K562 (cell line): ENCODE data around the gene ADAMTS14. TPM values are rescaled to one million over a fixed set of nuclear protein-coding genes. Genes with fewer than 3 reads are reported as not detected.

ENCODE experiments used
- BRD9 ChIP-seq: fragments of 450-650 bp; IDR thresholded peaks from 2 replicates; pipeline ENCODE4 v1.6.1; 2018; ENCODE audit warnings: low read depth; ENCODE audit not compliant: partially characterized antibody
- CEBPB ChIP-seq: fragments of 450-650 bp; IDR thresholded peaks from 2 replicates; pipeline ENCODE4 v1.6.1; 2016; ENCODE audit warnings: missing genetic modification characterization, missing compliant biosample characterization
- NCOA1 ChIP-seq: fragments of 450-650 bp; IDR thresholded peaks from 2 replicates; pipeline ENCODE4 v1.6.1; 2016; ENCODE audit warnings: low read depth
- NCOR1 ChIP-seq: fragments of 450-650 bp; IDR thresholded peaks from 2 replicates; pipeline ENCODE4 v1.6.1; 2016; ENCODE audit warnings: mild to moderate bottlenecking, moderate library complexity
- SETDB1 ChIP-seq: IDR thresholded peaks from one replicate; pipeline ENCODE4 v1.6.1; 2012; ENCODE audit warnings: low read length, control low read depth, inconsistent platforms
- SIRT6 ChIP-seq: IDR thresholded peaks from one replicate; pipeline ENCODE4 v1.6.1; 2012; ENCODE audit warnings: low read depth, mild to moderate bottlenecking, control low read depth, inconsistent platforms, low read length, moderate library complexity
- polyA plus RNA-seq, 8 experiments: library from polyadenylated mRNA; depleted of rRNA in 4 of 8; stranded (reverse) in 5 of 8; unstranded in 3 of 8; fragments of >200 nt; fragmentation: Nextera tagmentation in 2 of 8; fragmentation: Illumina TruSeq in 1 of 8; extraction: Ambion mirVana in 2 of 8; extraction: Trizol in 1 of 8; gene quantifications; 2 replicates each; pipeline versions ENCODE4 v1.2.1 to v1.2.3, GENCODE V29; 2011 to 2014; ENCODE audit warnings: inconsistent platforms in 1 of 8, missing spikeins in 1 of 8
- total RNA-seq, 7 experiments: library from RNA; depleted of rRNA in 6 of 7; stranded (reverse); fragments of >200 nt in 6 of 7; fragmentation: Illumina TruSeq in 2 of 7; extraction: Trizol in 2 of 7; gene quantifications; 2 replicates each; pipeline versions ENCODE4 v1.2.1 to v1.2.3, GENCODE V29; 2011 to 2021; ENCODE audit warnings: low replicate concordance in 1 of 7
- TF ChIP-seq, protein P1 (sequence below): sonication (generic); formaldehyde crosslinking; IDR thresholded peaks from 2 replicates; pipeline ENCODE4 v1.8.0; 2022; ENCODE audit warnings: missing genetic modification reagents, mild to moderate bottlenecking, borderline replicate concordance
- TF ChIP-seq, protein P2 (sequence below), 2 experiments: fragments of 450-650 bp; conservative IDR thresholded peaks; 2 replicates each; pipeline ENCODE4 v1.6.1; 2017; ENCODE audit warnings: mild to moderate bottlenecking in 2 of 2, moderate library complexity in 2 of 2
- TF ChIP-seq, protein P3 (sequence below): fragments of 250-450 bp; sonication (Bioruptor Pico); IDR thresholded peaks from 2 replicates; pipeline ENCODE4 v1.8.0; 2022; ENCODE audit warnings: moderate library complexity, mild to moderate bottlenecking, inconsistent platforms
- TF ChIP-seq, protein P4 (sequence below), 2 experiments: fragments of 450-650 bp; IDR thresholded peaks; 2 replicates each; pipeline ENCODE4 v1.6.1; 2016; ENCODE audit warnings: mild to moderate bottlenecking in 2 of 2, borderline replicate concordance in 1 of 2, low read depth in 1 of 2, moderate library complexity in 1 of 2
- TF ChIP-seq, protein P5 (sequence below): fragments of 450-650 bp; IDR thresholded peaks from 2 replicates; pipeline ENCODE4 v1.6.1; 2016; ENCODE audit warnings: missing biosample characterization, missing genetic modification characterization
- TF ChIP-seq, protein P6 (sequence below): sonication (generic); formaldehyde crosslinking; IDR thresholded peaks from 2 replicates; pipeline ENCODE4 v1.8.1; 2023; ENCODE audit warnings: mild to moderate bottlenecking, missing genetic modification reagents

The ADAMTS14 gene
- total and polyA plus RNA-seq, 9 of the 15 experiments (the other 6 are each of a cell fraction or from before 2014, with no cell fraction given) = 0.04 to 37.4 (median 15.9) TPM

DNA sequence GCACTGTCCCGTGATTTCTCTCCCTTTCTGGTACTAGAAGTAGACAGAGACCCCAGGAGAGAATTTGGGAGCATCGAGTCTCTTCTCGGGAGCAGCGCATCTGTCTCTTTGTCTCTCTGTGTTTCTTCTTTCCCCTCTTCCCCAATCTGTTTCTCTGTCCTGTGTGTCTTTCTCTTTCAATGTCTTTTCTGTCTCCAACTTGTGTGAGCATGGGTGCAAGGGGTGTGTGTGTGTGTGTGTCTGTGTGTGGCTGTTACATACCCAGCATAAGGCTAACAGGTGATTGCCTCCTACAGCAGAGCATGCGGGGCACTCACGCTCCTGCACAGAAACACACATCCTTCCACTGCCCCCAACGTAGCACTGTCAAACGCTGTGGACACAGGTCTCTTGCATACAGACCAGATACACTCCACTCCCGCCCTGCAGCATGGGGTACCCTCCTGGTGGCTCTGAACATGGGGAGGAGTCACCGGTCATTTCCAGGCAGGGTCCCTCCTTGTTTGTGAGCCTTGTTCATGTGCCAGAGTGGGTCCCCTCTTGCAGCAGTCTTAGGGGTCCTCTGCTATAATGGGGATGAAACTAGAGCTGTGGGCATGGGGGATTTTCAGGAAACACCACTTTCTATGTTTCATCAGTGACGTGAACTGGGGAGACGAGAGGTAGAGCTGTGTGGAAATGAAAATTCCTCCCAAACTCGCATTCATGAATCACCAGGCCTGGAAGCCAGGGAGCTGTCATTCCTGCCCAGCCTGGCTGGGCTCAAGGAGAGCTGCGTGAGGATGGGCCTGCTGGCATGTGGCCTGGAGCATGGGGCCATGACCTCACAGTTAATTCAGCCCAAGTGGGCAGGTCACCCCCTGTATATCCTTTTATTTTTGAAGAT, 980 bp downstream of the ADAMTS14 start (continued):
- TF ChIP-seq, protein P1, sequence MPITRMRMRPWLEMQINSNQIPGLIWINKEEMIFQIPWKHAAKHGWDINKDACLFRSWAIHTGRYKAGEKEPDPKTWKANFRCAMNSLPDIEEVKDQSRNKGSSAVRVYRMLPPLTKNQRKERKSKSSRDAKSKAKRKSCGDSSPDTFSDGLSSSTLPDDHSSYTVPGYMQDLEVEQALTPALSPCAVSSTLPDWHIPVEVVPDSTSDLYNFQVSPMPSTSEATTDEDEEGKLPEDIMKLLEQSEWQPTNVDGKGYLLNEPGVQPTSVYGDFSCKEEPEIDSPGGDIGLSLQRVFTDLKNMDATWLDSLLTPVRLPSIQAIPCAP (CRISPR knock-in tag) = no peak
- TF ChIP-seq, protein P2, sequence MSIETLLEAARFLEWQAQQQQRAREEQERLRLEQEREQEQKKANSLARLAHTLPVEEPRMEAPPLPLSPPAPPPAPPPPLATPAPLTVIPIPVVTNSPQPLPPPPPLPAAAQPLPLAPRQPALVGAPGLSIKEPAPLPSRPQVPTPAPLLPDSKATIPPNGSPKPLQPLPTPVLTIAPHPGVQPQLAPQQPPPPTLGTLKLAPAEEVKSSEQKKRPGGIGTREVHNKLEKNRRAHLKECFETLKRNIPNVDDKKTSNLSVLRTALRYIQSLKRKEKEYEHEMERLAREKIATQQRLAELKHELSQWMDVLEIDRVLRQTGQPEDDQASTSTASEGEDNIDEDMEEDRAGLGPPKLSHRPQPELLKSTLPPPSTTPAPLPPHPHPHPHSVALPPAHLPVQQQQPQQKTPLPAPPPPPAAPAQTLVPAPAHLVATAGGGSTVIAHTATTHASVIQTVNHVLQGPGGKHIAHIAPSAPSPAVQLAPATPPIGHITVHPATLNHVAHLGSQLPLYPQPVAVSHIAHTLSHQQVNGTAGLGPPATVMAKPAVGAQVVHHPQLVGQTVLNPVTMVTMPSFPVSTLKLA (conservative IDR thresholded peaks at IDR 0.05) = no peak
- TF ChIP-seq CEBPB (tag) = no peak
- peak; percentile 14; the same call in 1 of the 2 replicates for TF ChIP-seq NCOA1
- TF ChIP-seq, protein P3, sequence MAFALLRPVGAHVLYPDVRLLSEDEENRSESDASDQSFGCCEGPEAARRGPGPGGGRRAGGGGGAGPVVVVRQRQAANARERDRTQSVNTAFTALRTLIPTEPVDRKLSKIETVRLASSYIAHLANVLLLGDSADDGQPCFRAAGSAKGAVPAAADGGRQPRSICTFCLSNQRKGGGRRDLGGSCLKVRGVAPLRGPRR (CRISPR knock-in tag) = no peak
- TF ChIP-seq NCOR1 = no peak
- peak; percentile 43 for TF ChIP-seq BRD9
- TF ChIP-seq SETDB1 = no peak
- TF ChIP-seq, protein P4, sequence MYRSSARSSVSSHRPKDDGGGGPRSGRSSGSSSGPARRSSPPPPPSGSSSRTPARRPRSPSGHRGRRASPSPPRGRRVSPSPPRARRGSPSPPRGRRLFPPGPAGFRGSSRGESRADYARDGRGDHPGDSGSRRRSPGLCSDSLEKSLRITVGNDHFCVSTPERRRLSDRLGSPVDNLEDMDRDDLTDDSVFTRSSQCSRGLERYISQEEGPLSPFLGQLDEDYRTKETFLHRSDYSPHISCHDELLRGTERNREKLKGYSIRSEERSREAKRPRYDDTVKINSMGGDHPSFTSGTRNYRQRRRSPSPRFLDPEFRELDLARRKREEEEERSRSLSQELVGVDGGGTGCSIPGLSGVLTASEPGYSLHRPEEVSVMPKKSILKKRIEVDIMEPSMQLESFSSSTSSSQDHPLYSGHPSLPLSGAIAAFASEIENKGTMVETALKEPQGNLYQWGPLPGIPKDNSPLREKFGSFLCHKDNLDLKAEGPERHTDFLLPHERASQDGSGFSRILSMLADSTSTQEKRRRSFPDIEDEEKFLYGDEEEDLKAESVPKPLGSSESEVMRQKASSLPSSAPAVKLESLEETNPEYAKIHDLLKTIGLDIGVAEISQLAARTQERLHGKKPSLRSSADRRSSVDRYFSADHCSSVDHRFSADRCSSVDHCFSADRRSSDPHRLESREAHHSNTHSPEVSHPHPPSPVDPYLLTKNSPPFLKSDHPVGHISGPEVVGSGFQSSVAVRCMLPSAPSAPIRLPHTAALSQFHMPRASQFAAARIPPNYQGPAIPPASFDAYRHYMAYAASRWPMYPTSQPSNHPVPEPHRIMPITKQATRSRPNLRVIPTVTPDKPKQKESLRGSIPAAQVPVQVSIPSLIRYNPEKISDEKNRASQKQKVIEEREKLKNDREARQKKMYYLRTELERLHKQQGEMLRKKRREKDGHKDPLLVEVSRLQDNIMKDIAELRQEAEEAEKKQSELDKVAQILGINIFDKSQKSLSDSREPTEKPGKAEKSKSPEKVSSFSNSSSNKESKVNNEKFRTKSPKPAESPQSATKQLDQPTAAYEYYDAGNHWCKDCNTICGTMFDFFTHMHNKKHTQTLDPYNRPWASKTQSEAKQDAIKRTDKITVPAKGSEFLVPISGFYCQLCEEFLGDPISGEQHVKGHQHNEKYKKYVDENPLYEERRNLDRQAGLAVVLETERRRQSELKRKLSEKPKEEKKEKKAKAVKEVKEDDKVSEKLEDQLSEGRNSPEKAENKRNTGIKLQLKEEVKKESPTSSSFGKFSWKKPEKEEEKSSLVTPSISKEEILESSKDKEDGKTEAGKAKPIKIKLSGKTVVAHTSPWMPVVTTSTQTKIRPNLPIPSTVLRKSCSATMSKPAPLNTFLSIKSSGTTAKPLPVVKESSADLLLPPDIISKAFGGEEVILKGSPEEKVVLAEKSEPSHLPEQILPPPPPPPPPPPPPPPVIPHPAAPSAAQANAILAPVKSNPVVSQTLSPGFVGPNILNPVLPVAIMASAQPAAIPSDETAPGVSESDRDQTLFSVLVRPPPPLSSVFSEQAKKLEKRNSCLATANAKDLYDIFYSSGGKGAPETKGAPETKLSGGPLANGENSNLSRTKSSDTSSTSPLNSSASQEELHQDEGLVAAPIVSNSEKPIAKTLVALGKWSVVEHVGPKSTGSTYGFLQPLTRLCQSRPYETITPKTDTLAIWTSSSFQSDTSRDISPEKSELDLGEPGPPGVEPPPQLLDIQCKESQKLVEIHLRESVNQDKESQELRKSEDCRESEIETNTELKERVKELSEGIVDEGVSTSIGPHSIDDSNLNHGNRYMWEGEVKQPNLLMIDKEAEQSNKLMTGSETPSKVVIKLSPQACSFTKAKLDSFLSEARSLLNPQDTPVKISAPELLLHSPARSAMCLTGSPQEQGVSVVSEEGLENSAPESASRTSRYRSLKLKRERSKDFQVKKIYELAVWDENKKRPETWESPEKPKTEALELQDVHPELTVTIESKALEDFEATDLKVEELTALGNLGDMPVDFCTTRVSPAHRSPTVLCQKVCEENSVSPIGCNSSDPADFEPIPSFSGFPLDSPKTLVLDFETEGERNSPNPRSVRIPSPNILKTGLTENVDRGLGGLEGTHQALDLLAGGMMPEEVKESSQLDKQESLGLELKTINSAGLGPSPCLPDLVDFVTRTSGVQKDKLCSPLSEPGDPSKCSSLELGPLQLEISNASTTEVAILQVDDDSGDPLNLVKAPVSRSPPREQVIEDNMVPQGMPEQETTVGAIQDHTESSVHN (IDR thresholded peaks at IDR 0.05; ENCODE audit: borderline replicate concordance in 1 of 2, low read depth in 1 of 2) = no peak
- TF ChIP-seq, protein P5, sequence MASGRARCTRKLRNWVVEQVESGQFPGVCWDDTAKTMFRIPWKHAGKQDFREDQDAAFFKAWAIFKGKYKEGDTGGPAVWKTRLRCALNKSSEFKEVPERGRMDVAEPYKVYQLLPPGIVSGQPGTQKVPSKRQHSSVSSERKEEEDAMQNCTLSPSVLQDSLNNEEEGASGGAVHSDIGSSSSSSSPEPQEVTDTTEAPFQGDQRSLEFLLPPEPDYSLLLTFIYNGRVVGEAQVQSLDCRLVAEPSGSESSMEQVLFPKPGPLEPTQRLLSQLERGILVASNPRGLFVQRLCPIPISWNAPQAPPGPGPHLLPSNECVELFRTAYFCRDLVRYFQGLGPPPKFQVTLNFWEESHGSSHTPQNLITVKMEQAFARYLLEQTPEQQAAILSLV = no peak
- TF ChIP-seq SIRT6 = no peak
- TF ChIP-seq, protein P6, sequence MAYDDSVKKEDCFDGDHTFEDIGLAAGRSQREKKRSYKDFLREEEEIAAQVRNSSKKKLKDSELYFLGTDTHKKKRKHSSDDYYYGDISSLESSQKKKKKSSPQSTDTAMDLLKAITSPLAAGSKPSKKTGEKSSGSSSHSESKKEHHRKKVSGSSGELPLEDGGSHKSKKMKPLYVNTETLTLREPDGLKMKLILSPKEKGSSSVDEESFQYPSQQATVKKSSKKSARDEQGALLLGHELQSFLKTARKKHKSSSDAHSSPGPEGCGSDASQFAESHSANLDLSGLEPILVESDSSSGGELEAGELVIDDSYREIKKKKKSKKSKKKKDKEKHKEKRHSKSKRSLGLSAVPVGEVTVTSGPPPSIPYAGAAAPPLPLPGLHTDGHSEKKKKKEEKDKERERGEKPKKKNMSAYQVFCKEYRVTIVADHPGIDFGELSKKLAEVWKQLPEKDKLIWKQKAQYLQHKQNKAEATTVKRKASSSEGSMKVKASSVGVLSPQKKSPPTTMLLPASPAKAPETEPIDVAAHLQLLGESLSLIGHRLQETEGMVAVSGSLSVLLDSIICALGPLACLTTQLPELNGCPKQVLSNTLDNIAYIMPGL (CRISPR knock-in tag) = no peak
